HEK293 (cell line): ENCODE results near the gene DNAH3.

ENCODE experiments used
- CTCF ChIA-PET: fragments of 350-600 bp; formaldehyde crosslinking; extraction: SDS; loops from one replicate; lab custom pipeline; 2021; ENCODE audit warnings: antibody characterized with exemption; lab: Yijun Ruan, JAX
- POLR2A ChIA-PET: fragments of 300-600 bp; formaldehyde crosslinking; extraction: SDS; loops from one replicate; lab custom pipeline; 2020; ENCODE audit warnings: antibody characterized with exemption, inconsistent platforms; lab: Yijun Ruan, JAX
- H3K27ac ChIP-seq: fragments of 200-500 bp; sonication (Bioruptor generic); 2 replicates; pipeline ENCODE4 v1.5.1; 2014; ENCODE audit warnings: low read depth, low read length, control low read depth, inconsistent platforms; ENCODE audit errors: extremely low read depth
- H3K36me3 ChIP-seq, 2 experiments: fragments of 200-500 bp in 1 of 2; sonication (Bioruptor generic) in 1 of 2; 1 replicate in 1 of 2; 2 replicates in 1 of 2; pipeline ENCODE4 v1.5.1; 2014 to 2017; ENCODE audit warnings: inconsistent platforms in 2 of 2, low read length in 2 of 2; ENCODE audit not compliant: control insufficient read depth in 2 of 2, insufficient read depth in 1 of 2
- H3K4me1 ChIP-seq: fragments of 200-500 bp; sonication (Bioruptor generic); 2 replicates; pipeline ENCODE4 v1.5.1; 2014; ENCODE audit warnings: mild to moderate bottlenecking, low read length, inconsistent platforms; ENCODE audit not compliant: control insufficient read depth, insufficient read depth
- H3K4me3 ChIP-seq: 2 replicates; pipeline ENCODE4 v1.5.1; 2011; ENCODE audit warnings: low read depth, mild to moderate bottlenecking, control low read depth, low read length, moderate library complexity
- H3K9me3 ChIP-seq: fragments of 200-500 bp; sonication (Bioruptor generic); 2 replicates; pipeline ENCODE4 v1.5.1; 2014; ENCODE audit warnings: low read depth, low read length, inconsistent platforms; ENCODE audit not compliant: control insufficient read depth, insufficient read depth
- IKZF3 ChIP-seq: fragments of 450-650 bp; IDR thresholded peaks from 2 replicates; pipeline ENCODE4 v1.5.0; 2018; ENCODE audit warnings: missing biosample characterization, mild to moderate bottlenecking, missing genetic modification characterization, moderate library complexity
- KLF1 ChIP-seq: fragments of 450-650 bp; formaldehyde crosslinking; IDR thresholded peaks from 2 replicates; pipeline ENCODE4 v1.5.1; 2016; ENCODE audit warnings: missing biosample characterization, missing genetic modification characterization
- SP2 ChIP-seq: fragments of 450-650 bp; formaldehyde crosslinking; IDR thresholded peaks from 2 replicates; pipeline ENCODE4 v1.5.1; 2016; ENCODE audit warnings: missing biosample characterization, missing genetic modification characterization
- TRIM28 ChIP-seq: IDR thresholded peaks from 2 replicates; pipeline ENCODE4 v1.6.1; 2011; ENCODE audit warnings: low read length, control low read depth, borderline replicate concordance
- WT1 ChIP-seq: fragments of 450-650 bp; formaldehyde crosslinking; IDR thresholded peaks from 2 replicates; pipeline ENCODE4 v1.5.1; 2016; ENCODE audit warnings: missing biosample characterization, missing genetic modification characterization
- ZNF24 ChIP-seq: fragments of 450-650 bp; formaldehyde crosslinking; IDR thresholded peaks from 2 replicates; pipeline ENCODE4 v1.5.1; 2016; ENCODE audit warnings: missing biosample characterization, missing genetic modification characterization
- ZNF561 ChIP-seq: fragments of 450-650 bp; IDR thresholded peaks from 2 replicates; pipeline ENCODE4 v1.5.1; 2018; ENCODE audit warnings: missing biosample characterization, missing genetic modification characterization, borderline replicate concordance
- ZNF660 ChIP-seq: fragments of 450-650 bp; IDR thresholded peaks from 2 replicates; pipeline ENCODE4 v1.5.1; 2018; ENCODE audit warnings: missing biosample characterization, mild to moderate bottlenecking, missing genetic modification characterization
- ZNF777 ChIP-seq: fragments of 450-650 bp; formaldehyde crosslinking; IDR thresholded peaks from 2 replicates; pipeline ENCODE4 v1.5.1; 2017; ENCODE audit warnings: missing biosample characterization, missing genetic modification characterization, borderline replicate concordance
- ZNF785 ChIP-seq: fragments of 450-650 bp; formaldehyde crosslinking; IDR thresholded peaks from 2 replicates; pipeline ENCODE4 v1.5.1; 2016; ENCODE audit warnings: missing biosample characterization, missing genetic modification characterization
- ZNF843 ChIP-seq: fragments of 450-650 bp; formaldehyde crosslinking; IDR thresholded peaks from 2 replicates; pipeline ENCODE4 v1.5.1; 2016; ENCODE audit warnings: missing biosample characterization, missing genetic modification characterization
- TF ChIP-seq, protein P1 (sequence below): fragments of 450-650 bp; formaldehyde crosslinking; conservative IDR thresholded peaks from 2 replicates; pipeline ENCODE4 v1.5.1; 2016; ENCODE audit warnings: low read depth, missing biosample characterization, missing genetic modification characterization
- TF ChIP-seq, protein P2 (sequence below): fragments of 450-650 bp; formaldehyde crosslinking; IDR thresholded peaks from 2 replicates; pipeline ENCODE4 v1.5.1; 2016; ENCODE audit warnings: missing biosample characterization, missing genetic modification characterization
- TF ChIP-seq, protein P3 (sequence below): fragments of 450-650 bp; formaldehyde crosslinking; IDR thresholded peaks from 2 replicates; pipeline ENCODE4 v1.5.1; 2016; ENCODE audit warnings: missing biosample characterization, missing genetic modification characterization
- TF ChIP-seq, protein P4 (sequence below): fragments of 450-650 bp; formaldehyde crosslinking; conservative IDR thresholded peaks from 2 replicates; pipeline ENCODE4 v1.5.1; 2016; ENCODE audit warnings: low read depth, missing biosample characterization, missing genetic modification characterization

The DNAH3 gene

DNA sequence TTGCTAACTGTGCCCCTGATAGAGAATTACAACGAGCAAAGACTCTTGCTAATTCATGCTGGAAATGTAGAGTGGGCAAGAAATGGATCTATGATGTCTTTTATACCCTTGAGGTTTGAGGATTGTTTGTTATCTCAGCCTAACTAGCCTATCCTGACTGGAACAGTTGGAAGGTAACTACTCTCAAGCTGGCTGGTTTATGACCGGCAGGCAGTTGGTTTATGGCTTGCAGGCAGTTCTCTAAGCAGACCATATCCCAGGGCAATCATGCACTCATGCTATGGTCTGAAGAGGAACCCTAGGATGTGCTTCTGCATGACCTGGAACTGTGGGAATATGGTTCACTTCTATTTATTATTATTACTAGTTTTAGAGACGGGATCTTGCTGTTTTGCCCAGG, 201.0 kb downstream of the DNAH3 start (continued):
- TF ChIP-seq WT1 (no peak), ZNF24 (no peak)

DNA sequence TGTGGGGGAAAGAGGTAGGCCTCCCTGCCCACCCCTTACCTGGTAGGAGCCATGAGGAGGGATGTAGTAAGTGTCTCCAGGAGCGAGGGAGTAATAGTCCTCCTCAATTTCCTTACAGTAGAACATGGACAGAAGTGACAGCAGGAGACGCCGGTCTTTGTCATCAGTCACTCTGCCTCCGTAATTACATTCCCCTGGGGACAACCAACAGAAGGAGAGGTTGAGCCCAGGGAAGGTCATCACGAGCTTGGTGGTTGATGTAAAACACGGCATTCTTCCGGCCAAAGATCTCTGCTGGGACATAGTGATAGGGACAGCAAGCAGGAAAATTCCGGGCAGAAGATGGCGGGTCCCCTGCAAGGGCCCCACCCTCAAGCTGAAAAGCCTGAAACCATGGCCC, 202.2 kb downstream of the DNAH3 start:
- Histone ChIP-seq H3K4me1 (no peaks in the 10 kb centered on the region), H3K9me3 (no peaks in the 10 kb centered on the region), H3K36me3 (no peaks in the 10 kb centered on the region), H3K4me3 (no peak overlapping the region), H3K27ac (no peak overlapping the region)
- ChIA-PET POLR2A (no interaction called here), CTCF (interaction anchor here (1.3 kb wide), 1 partner anchor 77 kb away, joined by 3 read pairs; no protein-coding TSS in a partner anchor)
- TF ChIP-seq, protein P1, sequence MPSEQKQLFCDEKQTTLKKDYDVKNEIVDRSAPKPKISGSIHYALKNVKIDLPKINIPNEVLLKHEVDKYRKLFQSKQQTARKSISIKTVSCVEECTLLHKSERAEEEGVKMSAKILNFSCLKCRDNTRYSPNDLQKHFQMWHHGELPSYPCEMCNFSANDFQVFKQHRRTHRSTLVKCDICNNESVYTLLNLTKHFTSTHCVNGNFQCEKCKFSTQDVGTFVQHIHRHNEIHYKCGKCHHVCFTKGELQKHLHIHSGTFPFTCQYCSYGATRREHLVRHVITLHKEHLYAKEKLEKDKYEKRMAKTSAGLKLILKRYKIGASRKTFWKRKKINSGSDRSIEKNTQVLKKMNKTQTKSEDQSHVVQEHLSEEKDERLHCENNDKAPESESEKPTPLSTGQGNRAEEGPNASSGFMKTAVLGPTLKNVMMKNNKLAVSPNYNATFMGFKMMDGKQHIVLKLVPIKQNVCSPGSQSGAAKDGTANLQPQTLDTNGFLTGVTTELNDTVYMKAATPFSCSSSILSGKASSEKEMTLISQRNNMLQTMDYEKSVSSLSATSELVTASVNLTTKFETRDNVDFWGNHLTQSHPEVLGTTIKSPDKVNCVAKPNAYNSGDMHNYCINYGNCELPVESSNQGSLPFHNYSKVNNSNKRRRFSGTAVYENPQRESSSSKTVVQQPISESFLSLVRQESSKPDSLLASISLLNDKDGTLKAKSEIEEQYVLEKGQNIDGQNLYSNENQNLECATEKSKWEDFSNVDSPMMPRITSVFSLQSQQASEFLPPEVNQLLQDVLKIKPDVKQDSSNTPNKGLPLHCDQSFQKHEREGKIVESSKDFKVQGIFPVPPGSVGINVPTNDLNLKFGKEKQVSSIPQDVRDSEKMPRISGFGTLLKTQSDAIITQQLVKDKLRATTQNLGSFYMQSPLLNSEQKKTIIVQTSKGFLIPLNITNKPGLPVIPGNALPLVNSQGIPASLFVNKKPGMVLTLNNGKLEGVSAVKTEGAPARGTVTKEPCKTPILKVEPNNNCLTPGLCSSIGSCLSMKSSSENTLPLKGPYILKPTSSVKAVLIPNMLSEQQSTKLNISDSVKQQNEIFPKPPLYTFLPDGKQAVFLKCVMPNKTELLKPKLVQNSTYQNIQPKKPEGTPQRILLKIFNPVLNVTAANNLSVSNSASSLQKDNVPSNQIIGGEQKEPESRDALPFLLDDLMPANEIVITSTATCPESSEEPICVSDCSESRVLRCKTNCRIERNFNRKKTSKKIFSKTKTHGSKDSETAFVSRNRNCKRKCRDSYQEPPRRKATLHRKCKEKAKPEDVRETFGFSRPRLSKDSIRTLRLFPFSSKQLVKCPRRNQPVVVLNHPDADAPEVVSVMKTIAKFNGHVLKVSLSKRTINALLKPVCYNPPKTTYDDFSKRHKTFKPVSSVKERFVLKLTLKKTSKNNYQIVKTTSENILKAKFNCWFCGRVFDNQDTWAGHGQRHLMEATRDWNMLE (tag by site-specific recombination), result no peak
- TF ChIP-seq, protein P2, sequence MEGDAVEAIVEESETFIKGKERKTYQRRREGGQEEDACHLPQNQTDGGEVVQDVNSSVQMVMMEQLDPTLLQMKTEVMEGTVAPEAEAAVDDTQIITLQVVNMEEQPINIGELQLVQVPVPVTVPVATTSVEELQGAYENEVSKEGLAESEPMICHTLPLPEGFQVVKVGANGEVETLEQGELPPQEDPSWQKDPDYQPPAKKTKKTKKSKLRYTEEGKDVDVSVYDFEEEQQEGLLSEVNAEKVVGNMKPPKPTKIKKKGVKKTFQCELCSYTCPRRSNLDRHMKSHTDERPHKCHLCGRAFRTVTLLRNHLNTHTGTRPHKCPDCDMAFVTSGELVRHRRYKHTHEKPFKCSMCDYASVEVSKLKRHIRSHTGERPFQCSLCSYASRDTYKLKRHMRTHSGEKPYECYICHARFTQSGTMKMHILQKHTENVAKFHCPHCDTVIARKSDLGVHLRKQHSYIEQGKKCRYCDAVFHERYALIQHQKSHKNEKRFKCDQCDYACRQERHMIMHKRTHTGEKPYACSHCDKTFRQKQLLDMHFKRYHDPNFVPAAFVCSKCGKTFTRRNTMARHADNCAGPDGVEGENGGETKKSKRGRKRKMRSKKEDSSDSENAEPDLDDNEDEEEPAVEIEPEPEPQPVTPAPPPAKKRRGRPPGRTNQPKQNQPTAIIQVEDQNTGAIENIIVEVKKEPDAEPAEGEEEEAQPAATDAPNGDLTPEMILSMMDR (tag by site-specific recombination), result no peak
- no peak for TF ChIP-seq ZNF660 (tag by site-specific recombination)
- TF ChIP-seq, protein P3, sequence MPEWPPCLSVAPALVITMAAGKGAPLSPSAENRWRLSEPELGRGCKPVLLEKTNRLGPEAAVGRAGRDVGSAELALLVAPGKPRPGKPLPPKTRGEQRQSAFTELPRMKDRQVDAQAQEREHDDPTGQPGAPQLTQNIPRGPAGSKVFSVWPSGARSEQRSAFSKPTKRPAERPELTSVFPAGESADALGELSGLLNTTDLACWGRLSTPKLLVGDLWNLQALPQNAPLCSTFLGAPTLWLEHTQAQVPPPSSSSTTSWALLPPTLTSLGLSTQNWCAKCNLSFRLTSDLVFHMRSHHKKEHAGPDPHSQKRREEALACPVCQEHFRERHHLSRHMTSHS (tag by site-specific recombination), result no peak
- TF ChIP-seq KLF1 (tag by site-specific recombination), result no peak
- no peak for TF ChIP-seq SP2 (tag by site-specific recombination)
- no peak for TF ChIP-seq ZNF561
- TF ChIP-seq TRIM28, result no peak
- TF ChIP-seq ZNF785 (tag by site-specific recombination), result no peak
- TF ChIP-seq ZNF777 (tag by site-specific recombination), result no peak
- no peak for TF ChIP-seq IKZF3 (tag by site-specific recombination)
- TF ChIP-seq, protein P4, sequence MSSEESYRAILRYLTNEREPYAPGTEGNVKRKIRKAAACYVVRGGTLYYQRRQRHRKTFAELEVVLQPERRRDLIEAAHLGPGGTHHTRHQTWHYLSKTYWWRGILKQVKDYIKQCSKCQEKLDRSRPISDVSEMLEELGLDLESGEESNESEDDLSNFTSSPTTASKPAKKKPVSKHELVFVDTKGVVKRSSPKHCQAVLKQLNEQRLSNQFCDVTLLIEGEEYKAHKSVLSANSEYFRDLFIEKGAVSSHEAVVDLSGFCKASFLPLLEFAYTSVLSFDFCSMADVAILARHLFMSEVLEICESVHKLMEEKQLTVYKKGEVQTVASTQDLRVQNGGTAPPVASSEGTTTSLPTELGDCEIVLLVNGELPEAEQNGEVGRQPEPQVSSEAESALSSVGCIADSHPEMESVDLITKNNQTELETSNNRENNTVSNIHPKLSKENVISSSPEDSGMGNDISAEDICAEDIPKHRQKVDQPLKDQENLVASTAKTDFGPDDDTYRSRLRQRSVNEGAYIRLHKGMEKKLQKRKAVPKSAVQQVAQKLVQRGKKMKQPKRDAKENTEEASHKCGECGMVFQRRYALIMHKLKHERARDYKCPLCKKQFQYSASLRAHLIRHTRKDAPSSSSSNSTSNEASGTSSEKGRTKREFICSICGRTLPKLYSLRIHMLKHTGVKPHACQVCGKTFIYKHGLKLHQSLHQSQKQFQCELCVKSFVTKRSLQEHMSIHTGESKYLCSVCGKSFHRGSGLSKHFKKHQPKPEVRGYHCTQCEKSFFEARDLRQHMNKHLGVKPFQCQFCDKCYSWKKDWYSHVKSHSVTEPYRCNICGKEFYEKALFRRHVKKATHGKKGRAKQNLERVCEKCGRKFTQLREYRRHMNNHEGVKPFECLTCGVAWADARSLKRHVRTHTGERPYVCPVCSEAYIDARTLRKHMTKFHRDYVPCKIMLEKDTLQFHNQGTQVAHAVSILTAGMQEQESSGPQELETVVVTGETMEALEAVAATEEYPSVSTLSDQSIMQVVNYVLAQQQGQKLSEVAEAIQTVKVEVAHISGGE, result no peak
- no peak for TF ChIP-seq ZNF843 (tag by site-specific recombination)
